RWPE1 (cell line): ENCODE data around the gene STXBP4.
A peak's percentile ranks its signal among the peaks of the same experiment; 100 is the strongest.

ENCODE experiments used
- CTCF ChIA-PET: fragments of 350-600 bp; sonication (Branson Sonifier 250); formaldehyde crosslinking; extraction: SDS; loops from one replicate; lab custom pipeline; 2021; lab: Yijun Ruan, JAX
- POLR2A ChIA-PET: fragments of 400-600 bp; formaldehyde crosslinking; extraction: SDS; loops from one replicate; lab custom pipeline; 2020; ENCODE audit warnings: antibody characterized with exemption; ENCODE audit not compliant: low non-redundant PET; lab: Yijun Ruan, JAX
- DNase-seq: peaks from one replicate; pipeline ENCODE4 v3.0.0; 2012; ENCODE audit warnings: low spot score
- H3K27ac ChIP-seq: fragments of 450-650 bp; 2 replicates; pipeline ENCODE4 v1.5.1; 2017
- TF ChIP-seq, protein P1 (sequence below): fragments of 450-650 bp; conservative IDR thresholded peaks from 2 replicates; pipeline ENCODE4 v1.5.1; 2017; ENCODE audit warnings: low read depth, mild to moderate bottlenecking

Gene STXBP4

DNA sequence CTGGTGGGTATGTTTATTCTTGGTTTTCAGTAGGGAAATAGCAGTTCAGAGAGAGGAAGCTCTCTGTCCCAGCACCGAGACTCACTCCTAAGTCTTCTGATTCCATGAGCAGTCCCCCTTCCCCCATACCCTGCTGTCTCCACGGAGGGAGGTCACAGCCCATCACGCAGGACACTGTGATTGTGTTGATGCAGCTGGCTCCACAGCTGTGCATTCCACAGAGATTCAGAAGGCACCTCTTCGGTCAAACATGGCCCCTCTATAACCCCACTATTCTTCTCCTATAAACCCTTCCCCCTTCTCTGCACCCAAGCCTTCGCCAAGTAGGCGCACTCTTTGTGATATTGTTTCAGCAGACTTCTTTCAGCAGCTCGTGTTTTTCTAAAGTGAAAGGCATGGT is 191.9 kb downstream of the STXBP4 start:
- CTCF ChIA-PET = interaction anchor here (0.7 kb wide), 1 partner anchor 75 kb away, joined by 4 read pairs; no protein-coding TSS in a partner anchor
- POLR2A ChIA-PET = no interaction called here
- DNase-seq = no peak
- TF ChIP-seq, protein P1, sequence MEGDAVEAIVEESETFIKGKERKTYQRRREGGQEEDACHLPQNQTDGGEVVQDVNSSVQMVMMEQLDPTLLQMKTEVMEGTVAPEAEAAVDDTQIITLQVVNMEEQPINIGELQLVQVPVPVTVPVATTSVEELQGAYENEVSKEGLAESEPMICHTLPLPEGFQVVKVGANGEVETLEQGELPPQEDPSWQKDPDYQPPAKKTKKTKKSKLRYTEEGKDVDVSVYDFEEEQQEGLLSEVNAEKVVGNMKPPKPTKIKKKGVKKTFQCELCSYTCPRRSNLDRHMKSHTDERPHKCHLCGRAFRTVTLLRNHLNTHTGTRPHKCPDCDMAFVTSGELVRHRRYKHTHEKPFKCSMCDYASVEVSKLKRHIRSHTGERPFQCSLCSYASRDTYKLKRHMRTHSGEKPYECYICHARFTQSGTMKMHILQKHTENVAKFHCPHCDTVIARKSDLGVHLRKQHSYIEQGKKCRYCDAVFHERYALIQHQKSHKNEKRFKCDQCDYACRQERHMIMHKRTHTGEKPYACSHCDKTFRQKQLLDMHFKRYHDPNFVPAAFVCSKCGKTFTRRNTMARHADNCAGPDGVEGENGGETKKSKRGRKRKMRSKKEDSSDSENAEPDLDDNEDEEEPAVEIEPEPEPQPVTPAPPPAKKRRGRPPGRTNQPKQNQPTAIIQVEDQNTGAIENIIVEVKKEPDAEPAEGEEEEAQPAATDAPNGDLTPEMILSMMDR = no peak
- no peak overlapping the region for H3K27ac ChIP-seq

DNA sequence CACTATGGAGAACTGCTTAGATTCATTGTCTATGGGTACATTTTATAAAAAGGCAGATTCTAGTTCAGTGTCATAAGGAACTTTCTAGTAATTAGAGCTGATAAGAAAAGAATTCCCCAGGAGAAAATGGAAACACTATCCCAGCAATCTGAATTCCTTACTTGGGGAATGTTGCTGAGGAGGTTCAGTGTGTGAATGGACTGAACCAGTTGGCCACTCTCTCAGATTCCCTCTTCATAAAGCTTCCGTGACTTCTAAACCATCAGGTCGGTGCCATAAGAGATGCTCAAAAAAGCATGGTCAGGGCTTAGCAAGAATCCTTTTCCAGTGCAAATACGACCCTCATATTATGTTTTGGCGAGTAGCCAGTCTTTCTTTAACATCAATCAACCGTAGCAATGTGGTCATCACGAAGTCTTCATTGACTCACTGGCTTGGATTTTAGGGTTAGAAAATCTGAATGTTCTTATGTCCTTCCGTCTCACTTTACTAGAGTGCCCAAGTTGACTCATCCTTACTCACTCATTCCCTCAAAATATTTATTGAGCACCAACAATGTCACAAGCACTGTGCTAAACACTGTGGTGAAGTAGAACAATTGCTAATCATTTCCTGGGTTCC is 193.5 kb downstream of the STXBP4 start:
- TF ChIP-seq, protein P1 = no peak
- ChIA-PET CTCF (interaction anchor here (0.6 kb wide), 1 partner anchor 47 kb away, joined by 8 read pairs; no protein-coding TSS in a partner anchor), POLR2A (no interaction called here)
- H3K27ac ChIP-seq = no peak overlapping the region
- DNase-seq = peak; percentile 53

DNA sequence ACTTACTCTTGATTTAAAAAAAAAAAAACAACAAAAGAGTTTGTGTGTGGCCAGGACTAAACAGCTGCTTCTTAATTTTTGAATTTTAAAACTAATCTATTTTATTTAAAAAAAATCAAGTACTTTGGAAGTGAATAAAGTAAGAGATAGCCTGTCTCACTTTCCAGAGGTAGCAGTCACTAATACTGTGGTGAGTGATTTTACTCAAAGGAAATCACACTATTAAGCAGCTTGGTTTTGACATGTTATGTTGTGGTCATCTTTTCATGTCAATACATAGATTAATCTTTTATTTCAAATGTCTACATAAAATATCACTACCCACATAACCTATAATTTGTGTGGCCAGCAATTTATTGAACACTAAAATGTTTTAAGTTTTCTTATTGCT is 194.0 kb downstream of the STXBP4 start:
- CTCF ChIA-PET = interaction anchor here (0.6 kb wide), 1 partner anchor 47 kb away, joined by 8 read pairs; no protein-coding TSS in a partner anchor
- POLR2A ChIA-PET = no interaction called here
- DNase-seq = no peak
- TF ChIP-seq, protein P1 = no peak
- no peak overlapping the region for H3K27ac ChIP-seq

DNA sequence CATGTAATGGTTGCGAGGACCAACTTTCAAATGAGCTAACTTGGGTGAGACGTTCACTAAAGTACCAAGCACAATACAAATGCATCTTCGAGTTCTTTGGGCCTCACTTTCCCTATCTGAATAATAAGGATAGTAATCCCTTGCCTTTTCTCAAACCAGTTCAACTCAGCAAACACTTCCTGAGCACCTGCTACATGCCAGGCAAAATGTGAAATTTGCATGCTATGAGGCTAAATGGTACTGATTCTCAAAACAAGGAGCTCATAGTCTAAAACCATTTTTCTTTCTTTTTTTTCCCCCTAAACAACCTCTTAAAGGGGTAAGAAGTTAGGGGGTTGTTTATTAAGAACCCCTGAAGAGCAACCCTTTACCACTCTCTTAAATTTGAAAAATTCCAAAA is 194.8 kb downstream of the STXBP4 start:
- ChIA-PET POLR2A (no interaction called here), CTCF (no interaction called here)
- TF ChIP-seq, protein P1 = no peak
- H3K27ac ChIP-seq = no peak overlapping the region
- no peak for DNase-seq

DNA sequence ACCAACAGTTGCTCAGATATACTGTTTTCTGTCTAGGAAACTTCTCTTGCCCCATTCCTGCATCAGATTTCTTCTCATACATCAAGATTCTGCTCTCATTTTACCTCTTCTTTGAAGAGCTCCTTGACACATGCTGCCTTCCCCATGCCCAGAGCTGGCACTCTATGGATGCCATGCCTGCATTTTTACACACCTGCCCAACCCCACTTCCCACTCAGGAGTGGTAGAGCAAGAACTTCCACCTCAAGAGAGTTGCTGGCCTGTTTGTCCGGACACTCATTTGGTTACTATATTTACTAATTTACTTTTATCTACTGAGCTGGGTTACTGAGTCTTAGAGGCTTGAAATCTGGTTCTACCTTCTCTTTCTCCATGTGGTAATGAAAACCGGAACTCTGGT is 197.9 kb downstream of the STXBP4 start:
- TF ChIP-seq, protein P1 = no peak
- no peak for DNase-seq
- H3K27ac ChIP-seq = no peak overlapping the region
- ChIA-PET POLR2A (no interaction called here), CTCF (no interaction called here)

DNA sequence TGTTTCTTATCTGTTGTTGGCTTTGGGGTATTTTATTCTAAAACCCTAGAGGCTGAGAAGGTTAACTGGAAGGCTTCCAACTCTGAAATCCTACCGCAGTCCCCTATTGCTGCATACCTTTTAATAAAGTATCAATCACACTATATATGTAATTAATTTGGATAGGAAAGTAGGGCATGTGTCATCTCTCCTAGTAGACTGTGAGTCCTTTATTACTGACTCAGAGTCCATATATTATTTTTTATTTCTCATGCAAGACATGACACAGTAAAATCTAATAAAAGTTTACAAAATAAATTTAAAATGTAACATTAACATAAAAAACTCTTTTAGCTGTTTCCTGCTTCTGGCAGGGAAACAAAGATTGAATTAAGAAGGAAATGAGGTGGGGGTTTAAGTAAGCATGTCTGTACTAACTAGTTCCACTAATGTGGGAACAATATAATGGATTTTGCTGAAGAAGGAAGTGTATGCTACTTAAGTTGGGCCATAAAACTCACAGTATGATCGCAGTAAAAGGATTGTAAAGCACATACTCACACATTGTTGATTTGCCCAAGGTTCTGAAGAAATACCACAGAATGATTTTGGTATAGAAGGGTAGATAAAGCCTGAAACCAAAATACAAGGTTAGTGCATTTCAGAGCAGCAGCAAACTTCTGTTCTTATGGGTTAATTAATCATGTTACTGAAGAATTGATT is 198.6 kb downstream of the STXBP4 start:
- TF ChIP-seq, protein P1 = no peak
- CTCF ChIA-PET = no interaction called here
- H3K27ac ChIP-seq = no peak overlapping the region
- POLR2A ChIA-PET = no interaction called here
- no peak for DNase-seq
